ENCODE results near the gene PACRG. TPM values are rescaled to one million over a fixed set of nuclear protein-coding genes. Genes with fewer than 3 reads are reported as not detected.

PACRG gene
- total and polyA plus RNA-seq, 2 of the 4 experiments (the other 2 are of a cell fraction), result not detected

GRCh38 chr6:163327165-163327880, 599.5 kb downstream of the PACRG start:
- H2BK5ac ChIP-seq (ENCODE audit: low read depth, low read length, poor library complexity, severe bottlenecking), result no peak overlapping the region
- no peaks in the 10 kb centered on the region for H3K27me3 ChIP-seq (ENCODE audit: control insufficient read depth, insufficient read depth, low read length)
- BruUV-seq (replicated peaks), result no TSS peak
- in situ Hi-C loops (cut with MboI; ENCODE audit: low sequenced_read_pairs) (no loop called here), dilution Hi-C loops (cut with HindIII; ENCODE audit: low sequenced_read_pairs, unreplicated experiment) (no loop called here), intact Hi-C loops (cut with micrococcal nuclease) (no loop called here)
- H4K91ac ChIP-seq (ENCODE audit: insufficient read depth, low read depth, low read length), result no peak overlapping the region
- ChIA-PET CTCF (interaction anchor here (1.1 kb wide), 1 partner anchor 9 kb away, joined by 3 read pairs; no protein-coding TSS in a partner anchor), POLR2A (ENCODE audit: unreplicated experiment) (no interaction called here)
- H3K4me3 ChIP-seq (ENCODE audit: insufficient read depth, low read depth, low read length), result no peak overlapping the region
- H3K79me1 ChIP-seq (ENCODE audit: low read depth in 1 of 2, low read length in 2 of 2), result no peaks in the 10 kb centered on the region
- H3K9ac ChIP-seq (ENCODE audit: low read depth, low read length), result no peak overlapping the region
- no peak overlapping the region for H2BK120ac ChIP-seq (ENCODE audit: low read depth, low read length)
- H4K8ac ChIP-seq (ENCODE audit: low read depth in 2 of 2, low read length in 2 of 2), result no peak overlapping the region
- no peaks in the 10 kb centered on the region for H3K9me1 ChIP-seq (ENCODE audit: insufficient read depth, low read length)
- WGBS, 2 experiments (ENCODE audit: extremely low coverage in 2 of 2, insufficient read length in 1 of 2), result 100% methylated on average over 2 of the region's 9 CpGs; no CpG with 5 or more reads in 1 of the 2 experiments
- TF ChIP-seq CHD1 (IDR thresholded peaks at IDR 0.05; ENCODE audit: low read depth, low read length), result no peak
- no peak for TF ChIP-seq MAZ (IDR thresholded peaks at IDR 0.05; ENCODE audit: borderline replicate concordance, low read depth, low read length)
- TF ChIP-seq RFX5 (IDR thresholded peaks at IDR 0.05; ENCODE audit: low read depth, low read length), result no peak
- TF ChIP-seq CTCF (conservative IDR thresholded peaks at IDR 0.05; ENCODE audit: low read depth, low read length), result no peak
- no peak for TF ChIP-seq MAFK (IDR thresholded peaks at IDR 0.05; ENCODE audit: low read depth, low read length)
- no peak for TF ChIP-seq RCOR1 (IDR thresholded peaks at IDR 0.05; ENCODE audit: insufficient replicate concordance, low read length)
- no peak for TF ChIP-seq NFE2L2 (IDR thresholded peaks at IDR 0.05; ENCODE audit: low read depth, low read length)
- no peak for TF ChIP-seq POLR2A (IDR thresholded peaks at IDR 0.05; ENCODE audit: low read depth, low read length)
- no peak for TF ChIP-seq USF2 (IDR thresholded peaks at IDR 0.05; ENCODE audit: low read depth, low read length)
- no peak for TF ChIP-seq MXI1 (IDR thresholded peaks at IDR 0.05; ENCODE audit: borderline replicate concordance, low read depth, low read length)
- no peak for TF ChIP-seq CEBPB (IDR thresholded peaks at IDR 0.05; ENCODE audit: low read depth, low read length)
- no peak for TF ChIP-seq RAD21 (IDR thresholded peaks at IDR 0.05; ENCODE audit: low read length)
- no peak for TF ChIP-seq SMC3 (IDR thresholded peaks at IDR 0.05; ENCODE audit: low read depth, low read length)
- no peak for TF ChIP-seq ELK1 (IDR thresholded peaks at IDR 0.05; ENCODE audit: borderline replicate concordance, low read depth, low read length)
- no peak for TF ChIP-seq FOS (IDR thresholded peaks at IDR 0.05; ENCODE audit: low read depth, low read length)
- no peak overlapping the region for H3K23ac ChIP-seq (ENCODE audit: low read depth, low read length)
- no peak overlapping the region for H3K27ac ChIP-seq (ENCODE audit: insufficient read depth, low read length)
- H4K20me1 ChIP-seq (ENCODE audit: insufficient read depth, low read length), result no peaks in the 10 kb centered on the region
- no peak overlapping the region for H3K56ac ChIP-seq (ENCODE audit: extremely low read depth, insufficient read depth, low read length)
- ATAC-seq (ENCODE audit: low read depth), result no peak
- no peak overlapping the region for H3K4ac ChIP-seq (ENCODE audit: low read depth, low read length)
- no peak overlapping the region for H3K18ac ChIP-seq (ENCODE audit: low read depth, low read length)
- no peak overlapping the region for H2BK20ac ChIP-seq (ENCODE audit: low read depth, low read length)
- no peak overlapping the region for H3K14ac ChIP-seq (replicated peaks; ENCODE audit: low read depth, low read length)
- DNase-seq, result no peak
- H2BK15ac ChIP-seq (ENCODE audit: low read depth, low read length), result no peak overlapping the region
- no peaks in the 10 kb centered on the region for H3K36me3 ChIP-seq (ENCODE audit: control insufficient read depth, insufficient read depth, low read length)
- H3K9me3 ChIP-seq (ENCODE audit: control insufficient read depth, insufficient read depth, low read length), result no peaks in the 10 kb centered on the region
- no peak overlapping the region for H2AK5ac ChIP-seq (ENCODE audit: low read depth, low read length)
- H4K5ac ChIP-seq (ENCODE audit: low read depth, low read length), result no peak overlapping the region
- peak overlapping the region; percentile 43 for H2AFZ ChIP-seq (replicated peaks; ENCODE audit: low read length, poor library complexity)
- H3K4me2 ChIP-seq (ENCODE audit: low read depth, low read length), result no peak overlapping the region
- no peaks in the 10 kb centered on the region for H3K4me1 ChIP-seq (ENCODE audit: control insufficient read depth, insufficient read depth, low read length)
- no peak overlapping the region for H2AK9ac ChIP-seq (replicated peaks; ENCODE audit: low read depth, low read length, poor library complexity)
